Lower lobe of right lung (tissue), 2 donors: ENCODE data around the gene ZNF784. TPM values are rescaled to one million over a fixed set of nuclear protein-coding genes. Genes with fewer than 3 reads are reported as not detected.

Experiments used
- ATAC-seq, 2 donors: fragments of 200-7000 bp; cut with Tn5 transposase; one replicate each; pipeline ENCODE4 v1.9.1; 2020 to 2022; ENCODE audit warnings: mild to moderate bottlenecking in 2 of 2, moderate library complexity in 2 of 2
- DNase-seq: peaks from one replicate; pipeline ENCODE4 v3.0.0-alpha.2; 2020
- H3K27ac ChIP-seq: fragments of 200-600 bp; one replicate; pipeline ENCODE4 v1.8.0; 2022
- H3K27me3 ChIP-seq: fragments of 200-600 bp; one replicate; pipeline ENCODE4 v1.8.0; 2022; ENCODE audit warnings: low read depth
- H3K36me3 ChIP-seq: fragments of 200-600 bp; one replicate; pipeline ENCODE4 v1.8.0; 2022; ENCODE audit warnings: mild to moderate bottlenecking
- H3K4me1 ChIP-seq: fragments of 200-600 bp; one replicate; pipeline ENCODE4 v1.8.0; 2022
- H3K4me3 ChIP-seq: fragments of 200-600 bp; one replicate; pipeline ENCODE4 v1.8.0; 2022; ENCODE audit warnings: mild to moderate bottlenecking
- H3K9me3 ChIP-seq: fragments of 200-600 bp; one replicate; pipeline ENCODE4 v1.8.0; 2022
- intact Hi-C: fragments of 100-400 bp; cut with DNase I; formaldehyde crosslinking; loops from one replicate; pipeline ENCODE4 v1.11.0; 2022
- total RNA-seq: library from RNA; stranded (reverse); fragmentation: NEBNext Ultra II Directional; extraction: Animal tissue kit (Norgen Biotek cat#: 25700); gene quantifications from one replicate; pipeline ENCODE4 v1.2.1, GENCODE V29; 2021
- TF ChIP-seq, protein P1 (sequence below): fragments of 200-600 bp; IDR thresholded peaks from one replicate; pipeline ENCODE4 v1.8.0; 2022; ENCODE audit warnings: antibody characterized with exemption, mild to moderate bottlenecking
- donor health status: DM: no; HTN: yes; CAD: no; lungs with severe emphysema.

ZNF784 gene
- total RNA-seq, 1 donor from 2014 or later = 7.1 TPM

DNA sequence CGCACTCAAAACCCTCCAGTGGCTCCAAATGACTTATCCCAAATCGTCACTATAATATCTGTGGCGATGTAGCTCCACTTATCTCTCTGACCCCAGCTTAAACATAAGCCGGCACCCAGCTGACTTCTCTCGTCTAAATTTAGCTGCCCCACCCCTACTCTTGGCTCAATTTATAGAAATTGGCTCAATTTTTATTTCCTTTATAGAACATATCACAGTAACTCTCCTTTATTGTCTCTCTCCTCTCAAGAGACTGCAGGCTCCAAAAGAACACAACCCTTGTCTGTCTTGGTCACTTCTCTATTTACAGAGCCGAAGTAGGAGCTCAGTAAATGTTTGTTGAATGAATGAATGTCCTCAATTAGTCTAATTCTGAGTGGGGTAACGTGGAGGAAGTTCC lies 805 bp downstream of the ZNF784 start:
- intact Hi-C loops = no loop called here

DNA sequence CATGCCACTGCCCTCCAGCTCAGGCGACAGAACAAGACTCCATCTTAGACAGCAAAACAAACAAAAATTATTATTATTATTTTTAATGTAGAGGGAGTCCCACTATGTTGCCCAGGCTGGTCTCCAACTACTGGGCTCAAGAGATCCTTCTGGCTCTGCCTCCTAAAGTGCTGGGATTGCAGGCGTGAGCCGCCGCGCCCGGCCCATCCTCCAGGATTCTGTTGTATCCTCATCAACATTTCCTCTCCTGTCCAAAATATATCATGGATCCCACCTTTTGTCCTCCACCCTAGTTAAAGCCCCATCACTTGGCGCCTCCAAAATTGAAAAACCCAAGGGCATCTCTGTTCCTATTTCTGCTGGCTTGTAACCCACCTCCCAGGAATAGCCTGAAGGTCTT lies 1.2 kb downstream of the ZNF784 start:
- Histone ChIP-seq H3K36me3 (peaks cover 10% of the 10 kb centered on the region), H3K4me1 (peaks cover 41% of the 10 kb centered on the region), H3K27me3 (no peaks in the 10 kb centered on the region), H3K9me3 (no peaks in the 10 kb centered on the region), H3K27ac (no peak overlapping the region), H3K4me3 (no peak overlapping the region)
- ATAC-seq = no peak
- TF ChIP-seq, protein P1, sequence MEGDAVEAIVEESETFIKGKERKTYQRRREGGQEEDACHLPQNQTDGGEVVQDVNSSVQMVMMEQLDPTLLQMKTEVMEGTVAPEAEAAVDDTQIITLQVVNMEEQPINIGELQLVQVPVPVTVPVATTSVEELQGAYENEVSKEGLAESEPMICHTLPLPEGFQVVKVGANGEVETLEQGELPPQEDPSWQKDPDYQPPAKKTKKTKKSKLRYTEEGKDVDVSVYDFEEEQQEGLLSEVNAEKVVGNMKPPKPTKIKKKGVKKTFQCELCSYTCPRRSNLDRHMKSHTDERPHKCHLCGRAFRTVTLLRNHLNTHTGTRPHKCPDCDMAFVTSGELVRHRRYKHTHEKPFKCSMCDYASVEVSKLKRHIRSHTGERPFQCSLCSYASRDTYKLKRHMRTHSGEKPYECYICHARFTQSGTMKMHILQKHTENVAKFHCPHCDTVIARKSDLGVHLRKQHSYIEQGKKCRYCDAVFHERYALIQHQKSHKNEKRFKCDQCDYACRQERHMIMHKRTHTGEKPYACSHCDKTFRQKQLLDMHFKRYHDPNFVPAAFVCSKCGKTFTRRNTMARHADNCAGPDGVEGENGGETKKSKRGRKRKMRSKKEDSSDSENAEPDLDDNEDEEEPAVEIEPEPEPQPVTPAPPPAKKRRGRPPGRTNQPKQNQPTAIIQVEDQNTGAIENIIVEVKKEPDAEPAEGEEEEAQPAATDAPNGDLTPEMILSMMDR = no peak
- intact Hi-C loops = no loop called here
- DNase-seq = no peak

More for the DNA sequence above, 805 bp downstream of the ZNF784 start:
- DNase-seq (no peak), ATAC-seq (no peak)
- Histone ChIP-seq H3K4me3 (peak overlapping the region; percentile 56), H3K36me3 (peaks cover 10% of the 10 kb centered on the region), H3K4me1 (peaks cover 40% of the 10 kb centered on the region), H3K27ac (peak overlapping the region; percentile 41), H3K9me3 (no peaks in the 10 kb centered on the region), H3K27me3 (no peaks in the 10 kb centered on the region)
- TF ChIP-seq, protein P1 = no peak

DNA sequence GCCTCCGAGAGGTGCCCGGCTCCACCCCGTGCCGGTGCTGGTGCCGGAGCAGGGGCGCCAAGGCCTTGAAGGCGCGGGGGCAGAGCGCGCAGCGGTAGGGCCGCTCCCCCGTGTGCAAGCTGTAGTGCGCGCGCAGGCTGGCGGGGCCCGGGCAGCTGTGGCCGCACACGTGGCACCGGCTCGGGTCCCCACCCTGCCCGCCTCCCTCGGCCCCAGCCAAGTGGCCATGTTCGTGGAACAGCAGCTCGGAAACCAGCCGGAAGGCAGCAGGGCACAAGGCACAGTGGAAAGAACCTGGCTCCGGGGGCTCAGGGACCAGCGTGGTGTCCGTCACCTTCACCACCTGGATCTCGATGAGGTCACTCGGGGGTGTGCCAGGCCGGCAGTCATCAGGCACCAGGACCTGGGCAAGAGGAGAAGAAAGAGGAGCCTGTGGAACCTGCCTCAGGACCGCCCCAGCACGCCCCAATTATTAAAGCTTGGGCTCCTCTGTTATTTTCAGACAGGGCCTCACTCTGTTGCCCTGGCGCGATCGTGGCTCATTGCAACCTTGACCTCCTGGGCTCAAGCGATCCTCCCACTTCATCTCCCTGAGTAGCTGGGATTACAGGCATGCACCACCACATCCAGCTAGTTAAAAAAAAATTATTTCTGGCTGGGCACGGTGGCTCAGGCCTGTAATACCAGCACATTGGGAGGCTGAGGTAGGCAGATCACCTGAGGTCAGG lies 2.0 kb downstream of the ZNF784 start:
- intact Hi-C loops = no loop called here
- H3K27ac ChIP-seq = no peak overlapping the region
- DNase-seq = no peak
- H3K9me3 ChIP-seq = no peaks in the 10 kb centered on the region
- no peak overlapping the region for H3K4me3 ChIP-seq
- H3K4me1 ChIP-seq = peaks cover 41% of the 10 kb centered on the region
- TF ChIP-seq, protein P1 = no peak
- H3K27me3 ChIP-seq = no peaks in the 10 kb centered on the region
- ATAC-seq = no peak
- peaks cover 16% of the 10 kb centered on the region for H3K36me3 ChIP-seq

DNA sequence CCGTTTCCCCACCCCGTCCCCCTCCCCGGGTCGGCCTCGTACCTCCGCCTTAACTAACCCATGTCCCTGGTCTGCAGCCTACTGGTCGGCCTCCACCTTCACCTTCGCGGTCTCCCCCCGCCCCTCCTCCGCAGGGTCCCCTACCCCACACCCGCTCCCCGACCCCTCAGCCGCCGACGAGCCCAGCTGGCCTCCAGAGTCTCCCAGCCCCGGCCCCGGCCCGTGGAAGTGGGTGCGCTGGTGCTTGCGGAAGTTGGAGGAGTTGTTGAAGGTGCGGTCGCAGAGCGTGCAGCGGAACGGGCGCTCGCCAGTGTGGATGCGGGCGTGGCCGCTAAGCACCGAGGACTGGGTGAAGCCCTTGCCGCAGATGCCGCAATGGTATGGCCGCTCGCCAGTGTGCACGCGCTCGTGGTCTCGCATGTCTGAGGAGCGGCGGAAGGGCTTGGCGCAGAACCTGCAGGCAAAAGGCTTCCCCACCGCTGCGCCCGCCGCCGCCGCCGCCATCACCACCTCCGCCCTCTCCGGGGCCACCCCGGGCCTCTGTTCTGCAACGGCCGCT lies 2.6 kb downstream of the ZNF784 start:
- Histone ChIP-seq H3K36me3 (peaks cover 23% of the 10 kb centered on the region), H3K4me3 (no peak overlapping the region), H3K27me3 (no peaks in the 10 kb centered on the region), H3K27ac (no peak overlapping the region), H3K4me1 (peaks cover 41% of the 10 kb centered on the region), H3K9me3 (no peaks in the 10 kb centered on the region)
- no peak for DNase-seq
- TF ChIP-seq, protein P1 = no peak
- ATAC-seq = no peak
- intact Hi-C loops = no loop called here

- ATAC-seq (no peak), DNase-seq (no peak)
- TF ChIP-seq, protein P1 = no peak
- peaks cover 41% of the 10 kb centered on the region for H3K4me1 ChIP-seq
- no peak overlapping the region for H3K27ac ChIP-seq
- intact Hi-C loops = no loop called here
- H3K36me3 ChIP-seq = peaks cover 28% of the 10 kb centered on the region
- no peak overlapping the region for H3K4me3 ChIP-seq
- no peaks in the 10 kb centered on the region for H3K9me3 ChIP-seq
- no peaks in the 10 kb centered on the region for H3K27me3 ChIP-seq
Observed at GRCh38 chr19:55621205-55621672, 3.1 kb downstream of the ZNF784 start.
